ENCODE results near the gene NF2. TPM values are rescaled to one million over a fixed set of nuclear protein-coding genes. Genes with fewer than 3 reads are reported as not detected.

NF2 gene
- total and polyA plus RNA-seq, 10 of the 15 experiments (the other 5 are each of a cell fraction or from before 2014, with no cell fraction given): 2.2 to 49.8 (median 22.5) TPM

DNA sequence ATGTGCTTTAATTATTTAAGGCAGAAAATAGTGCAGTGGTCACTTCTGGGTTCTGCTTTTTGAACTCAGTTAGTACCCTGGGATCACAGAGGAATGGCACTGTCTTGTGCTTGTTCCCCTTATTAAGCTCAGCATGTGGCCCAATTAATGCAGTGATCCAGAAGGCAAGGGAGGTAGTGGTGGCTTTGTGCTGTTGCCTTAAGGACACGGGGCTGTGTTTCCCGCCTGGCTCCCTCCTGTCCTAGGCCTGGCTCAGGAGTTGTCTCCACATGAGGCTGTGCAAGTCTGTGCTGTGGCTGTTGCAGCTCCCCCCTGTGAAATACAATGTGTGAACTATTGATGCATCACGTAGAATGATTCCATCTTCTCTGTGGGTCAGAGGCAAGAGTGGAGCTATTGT, 67.2 kb downstream of the NF2 start:
- Histone ChIP-seq H3K27me3 (replicated peaks in 1 of 2; ENCODE audit: control insufficient read depth in 2 of 2, insufficient read depth in 2 of 2, low read length in 1 of 2) (no peaks in the 10 kb centered on the region), H3K36me3 (ENCODE audit: control insufficient read depth in 2 of 2, insufficient read depth in 2 of 2, low read length in 1 of 2) (peaks cover 19 to 21% of the 10 kb centered on the region in 2 experiments), H3K27ac (ENCODE audit: control insufficient read depth, insufficient read depth) (no peak overlapping the region), H3K9me3 (replicated peaks; ENCODE audit: control insufficient read depth, insufficient read depth, low read length) (no peaks in the 10 kb centered on the region), H3K4me2 (ENCODE audit: control insufficient read depth, insufficient read depth) (no peak overlapping the region), H2AFZ (ENCODE audit: control insufficient read depth, low read depth, low read length) (no peak overlapping the region), H4K20me1 (ENCODE audit: control insufficient read depth, insufficient read depth) (no peaks in the 10 kb centered on the region), H3K79me2 (ENCODE audit: control insufficient read depth, insufficient read depth, low read length) (no peaks in the 10 kb centered on the region), H3K9ac (ENCODE audit: control insufficient read depth, insufficient read depth, low read length) (no peak overlapping the region), H3K4me1 (ENCODE audit: control insufficient read depth, insufficient read depth, low read length) (no peaks in the 10 kb centered on the region), H3K4me3 (no peak overlapping the region)
- TF ChIP-seq ZNF24 (IDR thresholded peaks at IDR 0.05): no peak
- TF ChIP-seq CREM (IDR thresholded peaks at IDR 0.05; ENCODE audit: low read depth): no peak
- ATAC-seq (no peak), DNase-seq (ENCODE audit: low read depth, low spot score) (no peak), FAIRE-seq (no peak)
- CTCF ChIA-PET: no interaction called here
- SMC1A ChIA-PET (ENCODE audit: uncharacterized antibody, unreplicated experiment): interaction anchor here (1.5 kb wide), 1 partner anchor 17 kb away, joined by 7 read pairs; no protein-coding TSS in a partner anchor
- POLR2A ChIA-PET: no interaction called here
- WGBS (ENCODE audit: insufficient coverage, insufficient replicate concordance, low lambda C conversion rate, missing lambda C conversion rate): 94% methylated on average over 3 of the region's 3 CpGs
- RAD21 ChIA-PET (ENCODE audit: unreplicated experiment): no interaction called here
- intact Hi-C loops (cut with micrococcal nuclease; ENCODE audit: unreplicated experiment) (no loop called here), in situ Hi-C loops (cut with MboI) (no loop called here)
- no TSS peak for BruUV-seq (replicated peaks)

DNA sequence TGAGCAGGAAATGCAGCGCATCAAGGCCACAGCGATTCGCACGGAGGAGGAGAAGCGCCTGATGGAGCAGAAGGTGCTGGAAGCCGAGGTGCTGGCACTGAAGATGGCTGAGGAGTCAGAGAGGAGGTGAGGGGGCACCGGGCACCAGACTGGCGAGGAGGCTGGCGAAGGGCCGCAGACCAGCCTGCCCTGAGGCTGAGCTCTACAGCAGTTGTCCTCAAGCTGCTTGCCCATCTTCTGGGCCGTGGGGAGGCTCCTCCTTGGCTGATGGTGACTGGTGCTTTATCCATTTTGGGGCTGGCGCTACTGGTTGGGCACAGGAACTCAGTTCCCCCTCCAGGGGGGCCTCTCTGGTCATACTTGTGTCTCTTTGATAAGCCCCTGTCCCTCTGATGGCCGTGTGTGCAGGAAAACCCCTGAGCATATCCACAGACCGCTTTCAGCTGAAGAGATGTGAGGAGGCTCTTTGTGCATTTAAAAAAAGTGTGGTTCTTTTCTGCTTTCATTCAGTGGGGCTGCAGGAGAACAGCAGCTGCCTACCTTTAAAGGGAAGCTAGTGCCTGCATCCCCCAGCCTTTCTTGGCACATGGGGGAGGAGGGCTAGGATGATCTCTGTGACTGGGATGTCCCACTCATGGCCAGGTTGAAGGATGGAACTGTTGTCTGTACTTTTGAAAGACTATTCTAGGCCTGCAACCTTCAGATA, 70.1 kb downstream of the NF2 start:
- 89% methylated on average over 14 of the region's 14 CpGs for WGBS (ENCODE audit: insufficient coverage, insufficient replicate concordance, low lambda C conversion rate, missing lambda C conversion rate)
- in situ Hi-C loops (cut with MboI): no loop called here
- Histone ChIP-seq H3K4me2 (ENCODE audit: control insufficient read depth, insufficient read depth) (no peak overlapping the region), H3K9ac (ENCODE audit: control insufficient read depth, insufficient read depth, low read length) (no peak overlapping the region), H3K4me3 (no peak overlapping the region), H2AFZ (ENCODE audit: control insufficient read depth, low read depth, low read length) (no peak overlapping the region), H3K9me3 (replicated peaks; ENCODE audit: control insufficient read depth, insufficient read depth, low read length) (no peaks in the 10 kb centered on the region), H3K4me1 (ENCODE audit: control insufficient read depth, insufficient read depth, low read length) (no peaks in the 10 kb centered on the region), H3K79me2 (ENCODE audit: control insufficient read depth, insufficient read depth, low read length) (no peaks in the 10 kb centered on the region), H3K27ac (ENCODE audit: control insufficient read depth, insufficient read depth) (no peak overlapping the region), H3K27me3 (replicated peaks in 1 of 2; ENCODE audit: control insufficient read depth in 2 of 2, insufficient read depth in 2 of 2, low read length in 1 of 2) (no peaks in the 10 kb centered on the region), H4K20me1 (ENCODE audit: control insufficient read depth, insufficient read depth) (no peaks in the 10 kb centered on the region), H3K36me3 (ENCODE audit: control insufficient read depth in 2 of 2, insufficient read depth in 2 of 2, low read length in 1 of 2) (peaks cover 29 to 32% of the 10 kb centered on the region in 2 experiments)
- no peak for ATAC-seq
- TF ChIP-seq, protein P1, sequence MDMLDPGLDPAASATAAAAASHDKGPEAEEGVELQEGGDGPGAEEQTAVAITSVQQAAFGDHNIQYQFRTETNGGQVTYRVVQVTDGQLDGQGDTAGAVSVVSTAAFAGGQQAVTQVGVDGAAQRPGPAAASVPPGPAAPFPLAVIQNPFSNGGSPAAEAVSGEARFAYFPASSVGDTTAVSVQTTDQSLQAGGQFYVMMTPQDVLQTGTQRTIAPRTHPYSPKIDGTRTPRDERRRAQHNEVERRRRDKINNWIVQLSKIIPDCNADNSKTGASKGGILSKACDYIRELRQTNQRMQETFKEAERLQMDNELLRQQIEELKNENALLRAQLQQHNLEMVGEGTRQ (IDR thresholded peaks at IDR 0.05; ENCODE audit: borderline replicate concordance, low read depth, low read length): no peak
- TF ChIP-seq ZNF622 (IDR thresholded peaks at IDR 0.05) (no peak), HDAC6 (IDR thresholded peaks at IDR 0.05; ENCODE audit: unreplicated experiment) (no peak), CEBPB (IDR thresholded peaks at IDR 0.05; ENCODE audit: borderline replicate concordance in 1 of 2, low read depth in 2 of 2, low read length in 2 of 2) (no peak)
- POLR2A ChIA-PET: no interaction called here
- RAD21 ChIA-PET (ENCODE audit: unreplicated experiment): no interaction called here
- intact Hi-C loops (cut with micrococcal nuclease; ENCODE audit: unreplicated experiment): no loop called here
- no peak for DNase-seq (ENCODE audit: low read depth, low spot score)
- CTCF ChIA-PET: interaction anchor here (1.3 kb wide), 1 partner anchor 47 kb away, joined by 5 read pairs; no protein-coding TSS in a partner anchor
- SMC1A ChIA-PET (ENCODE audit: uncharacterized antibody, unreplicated experiment): no interaction called here
- FAIRE-seq: no peak
- BruUV-seq (replicated peaks): no TSS peak

Measured in GM12878 (cell line).